ENCODE results near the gene SMARCE1. TPM values are rescaled to one million over a fixed set of nuclear protein-coding genes. Genes with fewer than 3 reads are reported as not detected.
A peak's percentile ranks its signal among the peaks of the same experiment; 100 is the strongest.

SMARCE1 gene
- total RNA-seq, 2 donors from 2014 or later, result 85.6 to 93.9 TPM

- Mint-ChIP-seq H3K9me3 (no peaks in the 10 kb centered on the region), H3K36me3 (no peaks in the 10 kb centered on the region), H3K27ac (no peak overlapping the region)
- DNase-seq (ENCODE audit: low spot score in 2 of 2) (no peak), ATAC-seq (no peak)
Measured at GRCh38 chr17:40658396-40658795, 10.8 kb upstream of the SMARCE1 start.

- Mint-ChIP-seq H3K36me3 (peaks cover 17 to 21% of the 10 kb centered on the region in 2 donors), H3K9me3 (no peaks in the 10 kb centered on the region), H3K27ac (no peak overlapping the region)
- ATAC-seq (no peak), DNase-seq (ENCODE audit: low spot score in 2 of 2) (no peak)
Measured at GRCh38 chr17:40651939-40652338, 4.3 kb upstream of the SMARCE1 start.

- peak overlapping the region; percentile 99 for H3K27ac Mint-ChIP-seq
- ATAC-seq, result peak; percentile 32 to 45
- no peak for DNase-seq (ENCODE audit: low spot score in 2 of 2)
- H3K36me3 Mint-ChIP-seq, result peaks cover 26 to 35% of the 10 kb centered on the region in 2 donors
- no peaks in the 10 kb centered on the region for H3K9me3 Mint-ChIP-seq
Measured at GRCh38 chr17:40648384-40648968, 858 bp upstream of the SMARCE1 start.

- Mint-ChIP-seq H3K36me3 (peaks cover 35 to 46% of the 10 kb centered on the region in 2 donors), H3K27ac (peak overlapping the region; percentile 99), H3K9me3 (no peaks in the 10 kb centered on the region)
- ATAC-seq (peak; percentile 53 to 70), DNase-seq (ENCODE audit: low spot score in 2 of 2) (no peak)
Measured at GRCh38 chr17:40646791-40647623, 611 bp downstream of the SMARCE1 start.

- ATAC-seq (no peak), DNase-seq (ENCODE audit: low spot score in 2 of 2) (no peak)
- Mint-ChIP-seq H3K9me3 (no peaks in the 10 kb centered on the region), H3K36me3 (peaks cover 35 to 46% of the 10 kb centered on the region in 2 donors), H3K27ac (no peak overlapping the region)
Measured at GRCh38 chr17:40645943-40646342, 1.7 kb downstream of the SMARCE1 start.

- peaks cover 35 to 46% of the 10 kb centered on the region in 2 donors for H3K36me3 Mint-ChIP-seq
- H3K9me3 Mint-ChIP-seq, result no peaks in the 10 kb centered on the region
- ATAC-seq, result no peak
- peak overlapping the region in 1 of 2 donors; percentile 42 for H3K27ac Mint-ChIP-seq
- no peak for DNase-seq (ENCODE audit: low spot score in 2 of 2)
Measured at GRCh38 chr17:40645291-40645690, 2.3 kb downstream of the SMARCE1 start.

- Mint-ChIP-seq H3K36me3 (peaks cover 16 to 22% of the 10 kb centered on the region in 2 donors), H3K27ac (peak overlapping the region; percentile 39 to 78), H3K9me3 (no peaks in the 10 kb centered on the region)
- no peak for ATAC-seq
- DNase-seq (ENCODE audit: low spot score in 2 of 2), result no peak
Measured at GRCh38 chr17:40637931-40638330, 9.7 kb downstream of the SMARCE1 start.

- H3K27ac Mint-ChIP-seq, result peak overlapping the region in 1 of 2 donors; percentile 83
- DNase-seq (ENCODE audit: low spot score in 2 of 2) (no peak), ATAC-seq (no peak)
- no peaks in the 10 kb centered on the region for H3K9me3 Mint-ChIP-seq
- peaks cover 14 to 24% of the 10 kb centered on the region in 2 donors for H3K36me3 Mint-ChIP-seq
Measured at GRCh38 chr17:40633871-40634270, 13.7 kb downstream of the SMARCE1 start.

- no peak overlapping the region for H3K27ac Mint-ChIP-seq
- no peak for ATAC-seq
Measured at GRCh38 chr17:40632216-40632615, 15.4 kb downstream of the SMARCE1 start.

GRCh38 chr17:40629842-40630241, 17.8 kb downstream of the SMARCE1 start:
- ATAC-seq (peak; percentile 45 to 88), DNase-seq (ENCODE audit: low spot score in 2 of 2) (no peak)
- no peaks in the 10 kb centered on the region for H3K9me3 Mint-ChIP-seq
- no peak overlapping the region for H3K27ac Mint-ChIP-seq
- H3K36me3 Mint-ChIP-seq, result peaks cover 10 to 35% of the 10 kb centered on the region in 2 donors

More at GRCh38 chr17:40632216-40632615, 15.4 kb downstream of the SMARCE1 start:
- DNase-seq (ENCODE audit: low spot score in 2 of 2), result no peak
- H3K36me3 Mint-ChIP-seq, result peaks cover 14 to 30% of the 10 kb centered on the region in 2 donors
- H3K9me3 Mint-ChIP-seq, result no peaks in the 10 kb centered on the region

GRCh38 chr17:40625311-40625710, 22.3 kb downstream of the SMARCE1 start:
- peaks cover 0 to 24% of the 10 kb centered on the region in 2 donors for H3K36me3 Mint-ChIP-seq
- no peaks in the 10 kb centered on the region for H3K9me3 Mint-ChIP-seq
- no peak for DNase-seq (ENCODE audit: low spot score in 2 of 2)
- no peak for ATAC-seq
- H3K27ac Mint-ChIP-seq, result no peak overlapping the region

- no peak for DNase-seq (ENCODE audit: low spot score in 2 of 2)
- peaks cover 0 to 13% of the 10 kb centered on the region in 2 donors for H3K36me3 Mint-ChIP-seq
- no peak for ATAC-seq
- peak overlapping the region; percentile 16 to 67 for H3K27ac Mint-ChIP-seq
- H3K9me3 Mint-ChIP-seq, result no peaks in the 10 kb centered on the region
Measured at GRCh38 chr17:40623419-40624210, 24.0 kb downstream of the SMARCE1 start.

GRCh38 chr17:40622509-40622928, 25.1 kb downstream of the SMARCE1 start:
- ATAC-seq (peak; percentile 34 to 36), DNase-seq (ENCODE audit: low spot score in 2 of 2) (no peak)
- Mint-ChIP-seq H3K36me3 (peaks cover 0 to 11% of the 10 kb centered on the region in 2 donors), H3K27ac (peak overlapping the region in 1 of 2 donors; percentile 74), H3K9me3 (no peaks in the 10 kb centered on the region)

- ATAC-seq (no peak), DNase-seq (ENCODE audit: low spot score in 2 of 2) (no peak)
- peak overlapping the region in 1 of 2 donors; percentile 74 for H3K27ac Mint-ChIP-seq
- no peaks in the 10 kb centered on the region for H3K9me3 Mint-ChIP-seq
- peaks cover 0 to 2% of the 10 kb centered on the region in 2 donors for H3K36me3 Mint-ChIP-seq
Measured at GRCh38 chr17:40621578-40621977, 26.0 kb downstream of the SMARCE1 start.

GRCh38 chr17:40621019-40621418, 26.6 kb downstream of the SMARCE1 start:
- Mint-ChIP-seq H3K27ac (peak overlapping the region; percentile 53 to 87), H3K9me3 (no peaks in the 10 kb centered on the region), H3K36me3 (no peaks in the 10 kb centered on the region)
- ATAC-seq, result no peak
- DNase-seq (ENCODE audit: low spot score in 2 of 2), result no peak

- DNase-seq (ENCODE audit: low spot score in 2 of 2), result no peak
- no peak for ATAC-seq
- peak overlapping the region in 1 of 2 donors; percentile 88 for H3K27ac Mint-ChIP-seq
- H3K9me3 Mint-ChIP-seq, result no peaks in the 10 kb centered on the region
- H3K36me3 Mint-ChIP-seq, result no peaks in the 10 kb centered on the region
Measured at GRCh38 chr17:40618754-40619625, 28.6 kb downstream of the SMARCE1 start.

All from activated naive CD4-positive, alpha-beta T cell treated with anti-CD3 and anti-CD28 coated beads, Interleukin-2, amount 50 U/mL, for 72 hours (primary cell).